ENCODE measurements around the gene GYPE.
"Not testable (repeated sequence)": the region's sequence is repeated elsewhere in the genome, so short reads cannot be mapped to it uniquely, and the experiment has no call there.

- TF ChIP-seq, protein P1, sequence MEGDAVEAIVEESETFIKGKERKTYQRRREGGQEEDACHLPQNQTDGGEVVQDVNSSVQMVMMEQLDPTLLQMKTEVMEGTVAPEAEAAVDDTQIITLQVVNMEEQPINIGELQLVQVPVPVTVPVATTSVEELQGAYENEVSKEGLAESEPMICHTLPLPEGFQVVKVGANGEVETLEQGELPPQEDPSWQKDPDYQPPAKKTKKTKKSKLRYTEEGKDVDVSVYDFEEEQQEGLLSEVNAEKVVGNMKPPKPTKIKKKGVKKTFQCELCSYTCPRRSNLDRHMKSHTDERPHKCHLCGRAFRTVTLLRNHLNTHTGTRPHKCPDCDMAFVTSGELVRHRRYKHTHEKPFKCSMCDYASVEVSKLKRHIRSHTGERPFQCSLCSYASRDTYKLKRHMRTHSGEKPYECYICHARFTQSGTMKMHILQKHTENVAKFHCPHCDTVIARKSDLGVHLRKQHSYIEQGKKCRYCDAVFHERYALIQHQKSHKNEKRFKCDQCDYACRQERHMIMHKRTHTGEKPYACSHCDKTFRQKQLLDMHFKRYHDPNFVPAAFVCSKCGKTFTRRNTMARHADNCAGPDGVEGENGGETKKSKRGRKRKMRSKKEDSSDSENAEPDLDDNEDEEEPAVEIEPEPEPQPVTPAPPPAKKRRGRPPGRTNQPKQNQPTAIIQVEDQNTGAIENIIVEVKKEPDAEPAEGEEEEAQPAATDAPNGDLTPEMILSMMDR (IDR thresholded peaks at IDR 0.05; ENCODE audit: low read length): not testable (repeated sequence)
- not testable (repeated sequence) for TF ChIP-seq EZH2 (IDR thresholded peaks at IDR 0.05; ENCODE audit: borderline replicate concordance, low read length)
These were observed 50.7 kb downstream of the GYPE start for GRCh38 chr4:143854645-143855044.
